Heart right ventricle (tissue), 16 donors: Measurements from ENCODE around the gene BHLHA9. TPM values are rescaled to one million over a fixed set of nuclear protein-coding genes. Genes with fewer than 3 reads are reported as not detected.

Experiments
- ATAC-seq, 8 donors: fragments of 200-7000 bp; cut with Tn5 transposase; one replicate each; pipeline ENCODE4 v1.9.1; 2020; ENCODE audit warnings: mild to moderate bottlenecking in 8 of 8, moderate library complexity in 8 of 8, moderate number of reproducible peaks in 1 of 8
- DNase-seq, 2 donors: peaks; one replicate each; pipeline ENCODE4 v3.0.0-alpha.2; 2020
- H3K27ac ChIP-seq, 10 donors: fragments of 200-600 bp; sonication (generic) in 2 of 10; one replicate each; pipeline versions ENCODE4 v1.5.0 to v1.8.0; 2020 to 2022; ENCODE audit warnings: mild to moderate bottlenecking in 3 of 10
- H3K27me3 ChIP-seq, 7 donors: fragments of 200-600 bp; one replicate each; pipeline ENCODE4 v1.8.0; 2021 to 2022; ENCODE audit warnings: mild to moderate bottlenecking in 2 of 7
- H3K36me3 ChIP-seq, 9 donors: fragments of 200-600 bp; sonication (generic) in 1 of 9; one replicate each; pipeline versions ENCODE4 v1.5.0 to v1.8.0; 2020 to 2022; ENCODE audit warnings: mild to moderate bottlenecking in 2 of 9
- H3K4me1 ChIP-seq, 9 donors: fragments of 200-600 bp; sonication (generic) in 1 of 9; one replicate each; pipeline versions ENCODE4 v1.5.0 to v1.8.0; 2020 to 2022; ENCODE audit warnings: mild to moderate bottlenecking in 4 of 9
- H3K4me3 ChIP-seq, 10 donors: fragments of 200-600 bp; sonication (generic) in 2 of 10; one replicate each; pipeline versions ENCODE4 v1.5.0 to v1.8.0; 2020 to 2022; ENCODE audit warnings: mild to moderate bottlenecking in 7 of 10, moderate library complexity in 2 of 10
- H3K9me3 ChIP-seq, 11 donors: fragments of 200-600 bp in 10 of 11; sonication (generic) in 2 of 11; one replicate each; pipeline versions ENCODE4 v1.5.0 to v1.8.0; 2013 to 2022; ENCODE audit warnings: mild to moderate bottlenecking in 2 of 11, control low read depth in 1 of 11, moderate library complexity in 1 of 11
- WGBS, 2 donors: extraction: QIAGEN DNeasy Blood & Tissue Kit; methylation state at CpG; one replicate each; pipeline ENCODE4 v1.1.7; 2013; ENCODE audit warnings: inconsistent platforms in 1 of 2; 5-methylcytosine and 5-hydroxymethylcytosine counted together
- intact Hi-C, 10 donors: fragments of 100-400 bp; cut with DNase I; formaldehyde crosslinking; loops; one replicate each; pipeline versions ENCODE4 v1.11.1 to v1.14.2; 2022
- polyA plus RNA-seq, 2 donors: library from polyadenylated mRNA; stranded (reverse); fragments of 200-250 nt; gene quantifications; one replicate each; pipeline ENCODE4 v1.2.3, GENCODE V29; 2013
- total RNA-seq, 10 donors: library from RNA; stranded (reverse); fragmentation: NEBNext Ultra II Directional in 3 of 10; extraction: Animal tissue kit (Norgen Biotek cat#: 25700) in 3 of 10; gene quantifications; one replicate each; pipeline versions ENCODE4 v1.2.1 to v1.2.4, GENCODE V29; 2021 to 2023
- TF ChIP-seq, protein P1 (sequence below), 9 donors: fragments of 200-600 bp; sonication (generic) in 2 of 9; IDR thresholded peaks; one replicate each; pipeline versions ENCODE4 v1.5.0 to v1.8.0; 2021 to 2022; ENCODE audit warnings: antibody characterized with exemption in 9 of 9, mild to moderate bottlenecking in 5 of 9, moderate library complexity in 1 of 9
- donor health status: Arrhythmogenic right ventricular cardiomyopathy.
- donor health status: ischemic (EF 13 %, LVEDD 7.1; RV severe dilation, severe dysfunction).
- donor health status: healthy with polysubstance abuse.
- donor health status: DM: no; HTN: yes; CAD: no.
- donor health status: DM: no; HTN: no; CAD: no.
- donor health status: ischemic (EF 25% LVEDD 6.9; RV normal size, moderate dysfunction).
- donor health status: ischemic (EF 25% LVEDD 5.7; RV mildly dilated, moderate dysfunction).
- donor health status: healthy.
- donor health status: DM: yes; HTN: yes; CAD: no.
- donor health status: Ischemic cardiomyopathy.
- donor health status: ischemic (EF 35%, LVEDD 5.7; RV mildly dilated, moderate dysfunction).
- donor health status: nonischemic (EF 11% LVEDD 7.7; RV severe dilation, severe dysfunction).
- donor health status: DM: yes; HTN: yes; CAD: no.
- donor health status: PGD.
- donor health status: ischemic (EF 29% LVEDD 5.4; RV normal size, mild dysfunction).
- donor health status: nonischemic (EF 23%, LVEDD 6.1; RV moderate dilation, normal function).

The BHLHA9 gene
- total and polyA plus RNA-seq, 12 donors, result 0.30 to 0.37 TPM; not detected in 10

DNA sequence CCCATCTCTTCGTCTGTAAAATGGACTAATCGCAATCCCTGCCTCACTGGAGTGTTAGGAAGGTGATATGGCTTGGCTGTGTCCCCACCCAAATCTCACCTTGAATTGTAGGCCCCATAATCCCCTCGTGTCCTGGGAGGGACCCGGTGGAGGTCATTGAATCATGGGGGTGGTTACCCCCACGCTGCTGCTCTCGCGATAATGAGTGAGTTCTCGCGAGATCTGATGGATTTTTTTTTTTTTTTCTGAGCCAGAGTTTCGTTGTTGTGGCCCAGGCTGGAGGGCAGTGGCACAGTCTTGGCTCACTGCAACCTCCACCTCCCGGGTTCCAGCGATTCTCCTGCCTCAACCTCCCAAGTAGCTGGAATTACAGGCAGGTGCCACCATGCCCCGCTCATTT lies 20.4 kb downstream of the BHLHA9 start:
- H3K9me3 ChIP-seq, result no peaks in the 10 kb centered on the region
- intact Hi-C loops, result loop anchor here in 1 of 10 donors (5.0 kb wide), 1 partner anchor 37 kb away; no protein-coding TSS in a partner anchor
- DNase-seq, result no peak
- no peak overlapping the region for H3K4me3 ChIP-seq
- TF ChIP-seq, protein P1, sequence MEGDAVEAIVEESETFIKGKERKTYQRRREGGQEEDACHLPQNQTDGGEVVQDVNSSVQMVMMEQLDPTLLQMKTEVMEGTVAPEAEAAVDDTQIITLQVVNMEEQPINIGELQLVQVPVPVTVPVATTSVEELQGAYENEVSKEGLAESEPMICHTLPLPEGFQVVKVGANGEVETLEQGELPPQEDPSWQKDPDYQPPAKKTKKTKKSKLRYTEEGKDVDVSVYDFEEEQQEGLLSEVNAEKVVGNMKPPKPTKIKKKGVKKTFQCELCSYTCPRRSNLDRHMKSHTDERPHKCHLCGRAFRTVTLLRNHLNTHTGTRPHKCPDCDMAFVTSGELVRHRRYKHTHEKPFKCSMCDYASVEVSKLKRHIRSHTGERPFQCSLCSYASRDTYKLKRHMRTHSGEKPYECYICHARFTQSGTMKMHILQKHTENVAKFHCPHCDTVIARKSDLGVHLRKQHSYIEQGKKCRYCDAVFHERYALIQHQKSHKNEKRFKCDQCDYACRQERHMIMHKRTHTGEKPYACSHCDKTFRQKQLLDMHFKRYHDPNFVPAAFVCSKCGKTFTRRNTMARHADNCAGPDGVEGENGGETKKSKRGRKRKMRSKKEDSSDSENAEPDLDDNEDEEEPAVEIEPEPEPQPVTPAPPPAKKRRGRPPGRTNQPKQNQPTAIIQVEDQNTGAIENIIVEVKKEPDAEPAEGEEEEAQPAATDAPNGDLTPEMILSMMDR (IDR thresholded peaks at IDR 0.05), result no peak
- ATAC-seq, result no peak
- H3K4me1 ChIP-seq, result peaks cover 0 to 7% (median 0%) of the 10 kb centered on the region in 9 donors
- 93 to 94% methylated on average over 13 of the region's 13 CpGs for WGBS, 2 donors
- no peak overlapping the region for H3K27ac ChIP-seq
- H3K36me3 ChIP-seq, result no peaks in the 10 kb centered on the region
- H3K27me3 ChIP-seq, result no peaks in the 10 kb centered on the region

DNA sequence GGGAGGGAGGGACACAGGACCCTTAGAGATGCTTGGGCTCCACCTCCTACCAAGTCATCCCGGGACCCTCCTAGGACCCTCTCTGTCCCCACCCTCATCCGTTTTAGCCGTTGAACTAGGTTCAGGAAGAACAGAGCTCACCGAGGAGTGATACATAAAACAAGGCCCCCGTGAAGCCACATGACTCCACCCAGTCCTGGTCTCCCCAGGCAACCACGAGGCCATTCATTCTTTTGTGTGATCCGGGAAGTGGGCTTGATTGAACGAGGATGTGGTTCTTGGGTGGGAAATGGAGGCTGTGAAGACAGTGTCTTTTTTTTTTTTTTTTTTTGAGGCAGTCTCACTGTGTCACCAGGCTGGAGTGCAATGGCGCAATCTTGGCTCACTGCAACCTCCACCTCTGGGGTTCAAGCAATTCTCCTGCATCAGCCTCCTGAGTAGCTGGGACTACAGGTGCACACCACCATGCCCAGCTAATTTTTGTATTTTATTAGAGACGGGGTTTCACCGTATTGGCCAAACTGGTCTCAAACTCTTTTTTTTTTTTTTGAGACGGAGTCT lies 24.0 kb downstream of the BHLHA9 start:
- peaks cover 0 to 31% (median 22%) of the 10 kb centered on the region in 7 donors for H3K27me3 ChIP-seq
- ATAC-seq (peak in 2 of 8 donors; percentile 9 to 29), DNase-seq (no peak)
- H3K27ac ChIP-seq, result peak overlapping the region in 1 of 10 donors; percentile 18
- H3K4me1 ChIP-seq, result peaks cover 0 to 9% (median 0%) of the 10 kb centered on the region in 9 donors
- no peak overlapping the region for H3K4me3 ChIP-seq
- H3K9me3 ChIP-seq, result no peaks in the 10 kb centered on the region
- 68 to 70% methylated on average over 12 of the region's 12 CpGs for WGBS, 2 donors
- intact Hi-C loops, result loop anchor here in 1 of 10 donors (5.0 kb wide), 1 partner anchor 33 kb away; no protein-coding TSS in a partner anchor
- H3K36me3 ChIP-seq, result no peaks in the 10 kb centered on the region
- TF ChIP-seq, protein P1 (IDR thresholded peaks at IDR 0.05), result no peak

DNA sequence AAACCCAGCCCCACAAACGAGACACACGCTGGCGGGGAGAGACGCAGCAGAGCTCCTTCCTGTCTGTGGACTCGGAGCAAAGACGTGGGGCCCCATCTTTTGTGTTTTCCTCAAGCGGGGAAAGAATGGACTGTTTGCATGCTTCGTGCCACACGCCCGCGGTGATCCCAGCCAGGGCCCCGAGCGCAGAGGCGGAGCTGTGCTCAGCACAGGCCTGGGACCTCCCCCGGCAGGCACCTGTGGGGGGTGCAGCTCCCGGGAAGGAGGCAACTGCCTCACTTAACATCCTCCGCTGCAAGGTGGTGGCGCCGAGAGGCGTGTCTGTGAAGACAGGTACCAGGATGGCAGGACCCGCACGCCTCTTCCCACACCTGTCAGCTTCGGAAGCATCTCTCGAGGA lies 28.4 kb downstream of the BHLHA9 start:
- no peak for ATAC-seq
- TF ChIP-seq, protein P1 (IDR thresholded peaks at IDR 0.05), result no peak

DNA sequence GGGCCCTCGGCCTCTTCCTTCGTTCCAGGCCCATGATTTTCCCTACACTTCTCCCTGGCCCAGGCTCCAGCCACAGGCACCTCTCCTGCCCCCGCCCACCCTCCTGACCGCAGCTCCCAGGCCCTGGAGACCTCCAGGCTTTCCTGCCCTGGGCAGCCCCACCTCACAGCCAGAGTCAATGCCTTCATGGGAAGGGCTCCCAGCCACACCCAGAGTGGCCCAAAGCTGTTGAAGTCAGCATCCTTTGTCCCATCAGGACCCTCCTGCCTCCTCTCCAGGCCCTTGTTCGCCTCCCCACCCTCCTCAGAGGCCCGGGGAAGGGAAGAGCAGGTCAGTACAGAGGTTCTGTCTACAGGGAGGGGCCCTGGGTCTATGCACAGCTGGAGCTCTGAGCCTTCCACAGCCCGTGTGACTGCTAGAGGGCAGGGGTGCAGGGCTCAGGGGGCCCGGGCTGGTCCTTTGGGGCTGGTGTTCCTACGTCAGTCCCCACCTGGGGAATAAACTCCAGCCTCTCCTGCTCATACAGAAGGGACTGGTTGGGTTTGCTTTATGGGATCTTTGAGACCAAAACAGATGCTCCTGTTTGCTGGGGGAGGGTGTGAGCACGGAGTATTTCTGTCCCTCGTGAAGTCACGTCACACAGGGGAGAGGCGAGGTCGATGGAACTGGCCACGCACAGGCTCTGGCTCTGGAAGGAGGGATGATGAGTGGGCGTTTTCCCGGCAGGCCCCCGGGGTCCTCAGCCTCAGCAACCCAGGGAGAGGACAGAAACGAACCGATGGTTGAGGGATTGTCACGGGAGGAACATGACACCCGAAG lies 29.5 kb downstream of the BHLHA9 start:
- intact Hi-C loops, result no loop called here
- H3K4me1 ChIP-seq, result peaks cover 0 to 9% (median 0%) of the 10 kb centered on the region in 9 donors
- H3K4me3 ChIP-seq, result no peak overlapping the region
- peak overlapping the region in 1 of 10 donors; percentile 34 for H3K27ac ChIP-seq
- H3K9me3 ChIP-seq, result no peaks in the 10 kb centered on the region
- WGBS, 2 donors, result 63 to 69% methylated on average over 22 of the region's 22 CpGs
- peaks cover 0 to 59% (median 43%) of the 10 kb centered on the region in 7 donors for H3K27me3 ChIP-seq
- ATAC-seq (peak; percentile 20 to 71 (median 48)), DNase-seq (peak; percentile 23 to 50)
- no peaks in the 10 kb centered on the region for H3K36me3 ChIP-seq
- TF ChIP-seq, protein P1 (IDR thresholded peaks at IDR 0.05), result no peak

More for the DNA sequence above, 28.4 kb downstream of the BHLHA9 start:
- 15 to 29% methylated on average over 24 of the region's 24 CpGs for WGBS, 2 donors
- Histone ChIP-seq H3K4me3 (no peak overlapping the region), H3K27ac (no peak overlapping the region), H3K4me1 (peaks cover 0 to 9% (median 0%) of the 10 kb centered on the region in 9 donors), H3K9me3 (no peaks in the 10 kb centered on the region), H3K27me3 (peaks cover 0 to 56% (median 43%) of the 10 kb centered on the region in 7 donors), H3K36me3 (no peaks in the 10 kb centered on the region)
- DNase-seq, result no peak
- intact Hi-C loops, result no loop called here
